Body of pancreas (tissue), 4 donors: ENCODE data around the gene SIL1. TPM values are rescaled to one million over a fixed set of nuclear protein-coding genes. Genes with fewer than 3 reads are reported as not detected.
"Not testable (repeated sequence)": the region's sequence is repeated elsewhere in the genome, so short reads cannot be mapped to it uniquely, and the experiment has no call there.

Source experiments
- ATAC-seq: fragments of 150-250 bp; one replicate; pipeline ENCODE4 v1.9.1; 2016
- DNase-seq, 4 donors: peaks; one replicate each; pipeline ENCODE4 v3.0.0-alpha.2; 2019
- H3K27ac ChIP-seq, 4 donors: fragments of 200-600 bp; sonication (generic); 1 replicate in 3 of 4; 2 replicates in 1 of 4; pipeline versions ENCODE4 v1.5.1 to v1.6.1; 2016 to 2019; ENCODE audit warnings: mild to moderate bottlenecking in 1 of 4, mixed read lengths in 1 of 4, moderate library complexity in 1 of 4
- H3K27me3 ChIP-seq, 2 donors: fragments of 200-600 bp; sonication (generic); one replicate each; pipeline ENCODE4 v1.6.0; 2016; ENCODE audit warnings: mild to moderate bottlenecking in 1 of 2
- H3K36me3 ChIP-seq, 2 donors: fragments of 200-600 bp; sonication (generic); replicated peaks in 1 of 2; 2 replicates each; pipeline ENCODE4 v1.5.1; 2016; ENCODE audit warnings: low read depth in 2 of 2; ENCODE audit not compliant: insufficient read depth in 1 of 2
- H3K4me1 ChIP-seq: fragments of 200-600 bp; sonication (generic); one replicate; pipeline ENCODE4 v1.6.0; 2016
- H3K4me3 ChIP-seq, 2 donors: fragments of 200-600 bp; sonication (generic); 1 replicate in 1 of 2; 2 replicates in 1 of 2; pipeline ENCODE4 v1.5.1; 2016 to 2019
- H3K9me3 ChIP-seq, 3 donors: fragments of 200-600 bp; sonication (generic); 1 replicate in 2 of 3; 2 replicates in 1 of 3; pipeline ENCODE4 v1.5.1; 2016
- POLR2A ChIP-seq, 3 donors: fragments of 450-650 bp; IDR thresholded peaks; one replicate each; pipeline ENCODE4 v1.6.1; 2016; ENCODE audit warnings: antibody characterized with exemption in 3 of 3, mild to moderate bottlenecking in 2 of 3
- WGBS, 2 donors: methylation state at CpG; one replicate each; pipeline ENCODE4 v1.1.5; 2017; 5-methylcytosine and 5-hydroxymethylcytosine counted together
- intact Hi-C: fragments of 100-400 bp; cut with DNase I; formaldehyde crosslinking; loops from one replicate; pipeline ENCODE4 v1.15.1; 2023
- total RNA-seq, 2 donors: library from RNA; depleted of rRNA; stranded (reverse); fragments of >200 nt; gene quantifications; one replicate each; pipeline ENCODE4 v1.1.0, GENCODE V29; 2016
- TF ChIP-seq, protein P1 (sequence below), 7 experiments: fragments of 450-650 bp in 4 of 7; fragments of 200-600 bp in 3 of 7; sonication (generic) in 3 of 7; IDR thresholded peaks; one replicate each; pipeline ENCODE4 v1.5.1; 2016 to 2019; ENCODE audit warnings: antibody characterized with exemption in 7 of 7

Gene SIL1
- total RNA-seq, 2 donors from 2014 or later: 57.6 to 124 TPM

DNA sequence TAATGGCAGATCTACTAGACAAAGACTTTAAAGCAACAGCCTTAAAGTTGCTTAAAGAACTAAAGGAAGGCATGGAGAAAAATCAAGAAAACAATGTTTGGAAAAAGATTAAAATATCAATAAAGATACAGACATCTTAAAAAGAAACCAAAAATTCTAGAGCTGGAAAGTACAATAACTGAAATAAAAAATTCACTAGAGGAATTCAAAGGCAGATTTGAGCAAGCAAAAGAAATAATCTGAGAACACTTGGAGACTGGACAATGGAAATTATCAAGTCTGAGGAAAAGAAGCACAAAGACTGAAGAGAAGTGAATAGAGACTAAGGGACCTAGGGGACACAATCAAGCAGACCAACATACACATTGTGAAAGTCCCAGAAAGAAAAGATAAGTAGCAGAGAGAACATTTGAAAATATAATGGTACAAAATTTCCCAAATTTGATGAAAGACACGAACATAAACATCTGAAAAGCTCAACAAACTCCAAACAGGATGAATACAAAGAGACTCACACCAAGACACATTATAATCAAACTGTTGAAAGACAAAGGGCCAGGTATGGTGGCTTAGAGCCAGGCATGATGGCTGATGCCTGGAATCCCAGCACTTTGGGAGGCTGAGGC is 26.3 kb downstream of the SIL1 start:
- H3K4me3 ChIP-seq: no peak overlapping the region
- ATAC-seq (no peak), DNase-seq (no peak)
- H3K27me3 ChIP-seq: no peaks in the 10 kb centered on the region
- no peaks in the 10 kb centered on the region for H3K9me3 ChIP-seq
- H3K4me1 ChIP-seq: peaks cover 20% of the 10 kb centered on the region
- intact Hi-C loops: no loop called here
- TF ChIP-seq POLR2A (IDR thresholded peaks at IDR 0.05): no peak
- TF ChIP-seq, protein P1, sequence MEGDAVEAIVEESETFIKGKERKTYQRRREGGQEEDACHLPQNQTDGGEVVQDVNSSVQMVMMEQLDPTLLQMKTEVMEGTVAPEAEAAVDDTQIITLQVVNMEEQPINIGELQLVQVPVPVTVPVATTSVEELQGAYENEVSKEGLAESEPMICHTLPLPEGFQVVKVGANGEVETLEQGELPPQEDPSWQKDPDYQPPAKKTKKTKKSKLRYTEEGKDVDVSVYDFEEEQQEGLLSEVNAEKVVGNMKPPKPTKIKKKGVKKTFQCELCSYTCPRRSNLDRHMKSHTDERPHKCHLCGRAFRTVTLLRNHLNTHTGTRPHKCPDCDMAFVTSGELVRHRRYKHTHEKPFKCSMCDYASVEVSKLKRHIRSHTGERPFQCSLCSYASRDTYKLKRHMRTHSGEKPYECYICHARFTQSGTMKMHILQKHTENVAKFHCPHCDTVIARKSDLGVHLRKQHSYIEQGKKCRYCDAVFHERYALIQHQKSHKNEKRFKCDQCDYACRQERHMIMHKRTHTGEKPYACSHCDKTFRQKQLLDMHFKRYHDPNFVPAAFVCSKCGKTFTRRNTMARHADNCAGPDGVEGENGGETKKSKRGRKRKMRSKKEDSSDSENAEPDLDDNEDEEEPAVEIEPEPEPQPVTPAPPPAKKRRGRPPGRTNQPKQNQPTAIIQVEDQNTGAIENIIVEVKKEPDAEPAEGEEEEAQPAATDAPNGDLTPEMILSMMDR (IDR thresholded peaks at IDR 0.05): no peak
- no peak overlapping the region for H3K27ac ChIP-seq
- H3K36me3 ChIP-seq: no peaks in the 10 kb centered on the region
- WGBS, 2 donors: 100% methylated on average over 1 of the region's 1 CpG

- TF ChIP-seq, protein P1 (IDR thresholded peaks at IDR 0.05): no peak
- no peak for TF ChIP-seq POLR2A (IDR thresholded peaks at IDR 0.05)
- 41 to 47% methylated on average over 4 to 5 of the region's 5 CpGs for WGBS, 2 donors
- no peak overlapping the region for H3K27ac ChIP-seq
- no peak for ATAC-seq
- H3K9me3 ChIP-seq: no peaks in the 10 kb centered on the region
- intact Hi-C loops: no loop called here
- no peak for DNase-seq
- no peaks in the 10 kb centered on the region for H3K36me3 ChIP-seq
- H3K4me1 ChIP-seq: peaks cover 24% of the 10 kb centered on the region
- H3K4me3 ChIP-seq: no peak overlapping the region
- H3K27me3 ChIP-seq: no peaks in the 10 kb centered on the region
These were observed 30.0 kb downstream of the SIL1 start for GRCh38 chr5:139167952-139168720.

DNA sequence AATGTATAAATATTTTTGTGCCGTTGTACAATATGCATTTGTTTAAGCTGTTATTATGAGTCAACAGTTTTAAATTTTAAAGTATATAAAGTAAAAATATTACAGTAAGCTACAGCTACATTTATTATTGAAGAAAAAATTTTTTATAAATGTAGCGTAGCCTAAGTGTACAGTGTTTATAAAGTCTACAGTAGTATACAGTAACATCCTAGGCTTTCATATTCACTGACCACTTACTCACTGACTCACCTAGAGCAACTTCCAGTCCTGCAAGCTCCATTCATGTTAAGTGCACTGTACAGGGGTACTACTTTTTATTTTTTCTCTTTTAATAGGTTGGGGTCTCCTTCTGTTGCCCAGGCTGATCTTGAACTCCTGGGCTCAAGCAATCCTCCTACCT is 30.6 kb downstream of the SIL1 start:
- no peaks in the 10 kb centered on the region for H3K36me3 ChIP-seq
- intact Hi-C loops: no loop called here
- WGBS, 2 donors: 90 to 93% methylated on average over 2 of the region's 2 CpGs
- TF ChIP-seq, protein P1 (IDR thresholded peaks at IDR 0.05): no peak
- no peak for TF ChIP-seq POLR2A (IDR thresholded peaks at IDR 0.05)
- no peak overlapping the region for H3K4me3 ChIP-seq
- no peaks in the 10 kb centered on the region for H3K9me3 ChIP-seq
- H3K4me1 ChIP-seq: peaks cover 30% of the 10 kb centered on the region
- no peak for ATAC-seq
- no peak overlapping the region for H3K27ac ChIP-seq
- H3K27me3 ChIP-seq: no peaks in the 10 kb centered on the region
- no peak for DNase-seq

DNA sequence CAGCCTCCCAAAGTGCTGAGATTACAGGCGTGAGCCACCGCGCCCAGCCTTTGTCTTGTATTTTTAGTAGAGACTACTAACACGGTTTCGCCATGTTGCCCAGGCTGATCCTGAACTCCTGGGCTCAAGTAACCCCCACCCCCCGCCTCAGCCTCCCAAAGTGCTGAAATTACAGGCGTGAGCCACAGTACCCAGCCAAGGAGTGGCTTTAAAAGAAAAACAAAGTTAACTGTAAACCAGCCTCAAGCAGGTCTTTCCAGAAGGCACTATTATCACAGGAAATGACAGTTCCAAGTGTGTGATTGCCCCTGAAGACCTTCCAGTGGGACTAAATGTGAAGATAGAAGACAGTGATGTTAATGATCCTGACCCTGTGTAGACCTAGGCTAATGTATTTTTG is 31.1 kb downstream of the SIL1 start:
- ATAC-seq (no peak), DNase-seq (no peak)
- Histone ChIP-seq H3K27me3 (no peaks in the 10 kb centered on the region), H3K36me3 (no peaks in the 10 kb centered on the region), H3K4me1 (peaks cover 35% of the 10 kb centered on the region), H3K9me3 (no peaks in the 10 kb centered on the region), H3K4me3 (no peak overlapping the region), H3K27ac (no peak overlapping the region)
- 95 to 96% methylated on average over 7 of the region's 7 CpGs for WGBS, 2 donors
- TF ChIP-seq, protein P1 (IDR thresholded peaks at IDR 0.05): no peak
- TF ChIP-seq POLR2A (IDR thresholded peaks at IDR 0.05): no peak
- intact Hi-C loops: no loop called here

GRCh38 chr5:139164897-139165296 is 33.3 kb downstream of the SIL1 start:
- H3K36me3 ChIP-seq, intact Hi-C loops, H3K9me3 ChIP-seq, H3K27me3 ChIP-seq, DNase-seq, H3K4me3 ChIP-seq, ATAC-seq, H3K27ac ChIP-seq: not testable (repeated sequence)
- peaks cover 43% of the 10 kb centered on the region for H3K4me1 ChIP-seq
- 91 to 99% methylated on average over 3 of the region's 3 CpGs for WGBS, 2 donors
